ENCODE measurements around the gene CNTNAP3B.
"Not testable (repeated sequence)": the region's sequence is repeated elsewhere in the genome, so short reads cannot be mapped to it uniquely, and the experiment has no call there.

The CNTNAP3B gene

GRCh38 chr9:41977965-41978600, 151.1 kb downstream of the CNTNAP3B start:
- not testable (repeated sequence) for DNase-seq (ENCODE audit: low spot score)

- not testable (repeated sequence) for DNase-seq (ENCODE audit: low spot score)
These were observed 154.3 kb downstream of the CNTNAP3B start for GRCh38 chr9:41974906-41975305.

- not testable (repeated sequence) for DNase-seq (ENCODE audit: low spot score)
These were observed 176.2 kb downstream of the CNTNAP3B start for GRCh38 chr9:41953007-41953406.

GRCh38 chr9:41941738-41942137, 187.5 kb downstream of the CNTNAP3B start:
- DNase-seq (ENCODE audit: low spot score) = not testable (repeated sequence)

GRCh38 chr9:41938143-41938542, 191.1 kb downstream of the CNTNAP3B start:
- DNase-seq (ENCODE audit: low spot score) = not testable (repeated sequence)

GRCh38 chr9:41935727-41936126, 193.5 kb downstream of the CNTNAP3B start:
- not testable (repeated sequence) for DNase-seq (ENCODE audit: low spot score)

- not testable (repeated sequence) for DNase-seq (ENCODE audit: low spot score)
These were observed 200.1 kb downstream of the CNTNAP3B start for GRCh38 chr9:41929172-41929571.

GRCh38 chr9:41917374-41917773, 211.9 kb downstream of the CNTNAP3B start:
- not testable (repeated sequence) for DNase-seq (ENCODE audit: low spot score)

- DNase-seq (ENCODE audit: low spot score) = not testable (repeated sequence)
These were observed 223.7 kb downstream of the CNTNAP3B start for GRCh38 chr9:41905488-41905887.

GRCh38 chr9:41902762-41903161, 226.5 kb downstream of the CNTNAP3B start:
- DNase-seq (ENCODE audit: low spot score) = not testable (repeated sequence)

- not testable (repeated sequence) for DNase-seq (ENCODE audit: low spot score)
These were observed 230.4 kb downstream of the CNTNAP3B start for GRCh38 chr9:41898720-41899343.

- not testable (repeated sequence) for DNase-seq (ENCODE audit: low spot score)
These were observed 254.7 kb downstream of the CNTNAP3B start for GRCh38 chr9:41874557-41874956.

- not testable (repeated sequence) for DNase-seq (ENCODE audit: low spot score)
These were observed 273.8 kb downstream of the CNTNAP3B start for GRCh38 chr9:41855422-41855821.

GRCh38 chr9:41851848-41852740, 277.1 kb downstream of the CNTNAP3B start:
- DNase-seq (ENCODE audit: low spot score) = not testable (repeated sequence)

GRCh38 chr9:41847829-41848228, 281.4 kb downstream of the CNTNAP3B start:
- not testable (repeated sequence) for DNase-seq (ENCODE audit: low spot score)

Measured in AG08395 (cell line).